ENCODE measurements around the gene LCN1. TPM values are rescaled to one million over a fixed set of nuclear protein-coding genes. Genes with fewer than 3 reads are reported as not detected.
A peak's percentile ranks its signal among the peaks of the same experiment; 100 is the strongest.

The LCN1 gene
- total and polyA plus RNA-seq, 2 of the 8 experiments (the other 6 are each of a cell fraction or from before 2014, with no cell fraction given), result not detected

DNA sequence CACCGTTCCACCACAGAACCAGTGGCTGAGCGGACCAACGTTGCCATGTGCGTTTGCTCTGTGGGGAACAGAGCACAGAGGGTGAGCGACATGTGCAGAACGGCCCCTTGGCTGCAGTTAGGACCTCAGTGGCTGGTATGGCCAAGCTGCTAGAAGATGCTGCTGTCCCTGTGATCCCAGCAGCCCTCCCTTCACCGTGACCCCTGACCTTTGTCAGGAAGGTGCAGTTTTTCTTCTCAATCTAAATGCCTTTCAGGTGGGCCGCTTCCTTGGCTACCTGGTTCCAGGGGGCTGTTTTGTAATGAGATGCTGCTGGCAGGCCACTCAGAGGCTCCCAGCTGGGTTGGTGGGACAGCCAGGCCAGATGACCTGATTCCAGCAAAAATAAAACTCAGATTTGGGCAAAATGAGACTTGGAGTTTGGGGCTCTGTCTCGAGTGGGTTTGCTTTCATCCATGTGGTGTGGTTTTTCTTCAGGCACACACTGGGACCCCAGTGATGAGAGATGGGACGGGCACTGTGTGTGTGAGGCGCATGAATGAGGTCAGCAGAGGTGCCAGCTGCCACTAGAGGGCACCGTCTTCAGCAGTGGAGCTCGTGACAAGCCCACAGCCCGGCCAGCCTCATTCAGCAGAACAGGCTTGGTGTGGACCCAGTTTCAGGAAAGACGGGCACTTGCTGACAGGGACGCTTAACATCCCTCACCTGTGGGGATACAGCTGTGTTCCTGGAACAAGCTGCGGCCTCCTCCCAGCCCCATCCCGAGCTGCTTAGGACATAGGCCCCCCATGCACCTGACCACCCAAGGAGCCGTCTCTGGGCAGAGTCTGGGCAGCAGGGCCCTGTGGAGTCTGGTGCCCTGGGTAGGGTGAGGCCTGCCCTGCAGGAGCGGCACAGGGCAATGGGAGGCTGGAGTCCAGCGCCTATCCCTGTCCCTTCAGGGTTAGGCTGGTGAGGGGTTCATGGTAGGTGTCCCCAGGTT, 16.7 kb upstream of the LCN1 start (continued):
- TF ChIP-seq, protein P1, sequence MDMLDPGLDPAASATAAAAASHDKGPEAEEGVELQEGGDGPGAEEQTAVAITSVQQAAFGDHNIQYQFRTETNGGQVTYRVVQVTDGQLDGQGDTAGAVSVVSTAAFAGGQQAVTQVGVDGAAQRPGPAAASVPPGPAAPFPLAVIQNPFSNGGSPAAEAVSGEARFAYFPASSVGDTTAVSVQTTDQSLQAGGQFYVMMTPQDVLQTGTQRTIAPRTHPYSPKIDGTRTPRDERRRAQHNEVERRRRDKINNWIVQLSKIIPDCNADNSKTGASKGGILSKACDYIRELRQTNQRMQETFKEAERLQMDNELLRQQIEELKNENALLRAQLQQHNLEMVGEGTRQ (IDR thresholded peaks at IDR 0.05; ENCODE audit: low read length), result no peak
- TF ChIP-seq BRCA1 (IDR thresholded peaks at IDR 0.05; ENCODE audit: low read depth, low read length) (no peak), SIN3A (conservative IDR thresholded peaks at IDR 0.05 in 1 of 2, IDR thresholded peaks at IDR 0.05 in 1 of 2; ENCODE audit: low read depth in 1 of 2, low read length in 2 of 2) (no peak), POLR2A (IDR thresholded peaks at IDR 0.05; ENCODE audit: control extremely low read depth in 1 of 2, low read depth in 2 of 2, low read length in 2 of 2) (no peak), ASH2L (IDR thresholded peaks at IDR 0.05; ENCODE audit: low read length) (no peak), MAFK (IDR thresholded peaks at IDR 0.05; ENCODE audit: low read depth, low read length) (no peak), NRF1 (IDR thresholded peaks at IDR 0.05; ENCODE audit: low read depth, low read length) (no peak), FOSL1 (IDR thresholded peaks at IDR 0.05; ENCODE audit: insufficient read depth, low read depth, low read length) (no peak), SP4 (IDR thresholded peaks at IDR 0.05; ENCODE audit: low read length) (no peak), CBX8 (IDR thresholded peaks at IDR 0.05; ENCODE audit: borderline replicate concordance, low read depth, low read length) (no peak), CHD2 (IDR thresholded peaks at IDR 0.05; ENCODE audit: low read length) (no peak), CHD1 (IDR thresholded peaks at IDR 0.05; ENCODE audit: low read depth, low read length) (no peak), EZH2 (IDR thresholded peaks at IDR 0.05; ENCODE audit: low read depth, low read length, severe bottlenecking) (no peak)
- TF ChIP-seq, protein P2, sequence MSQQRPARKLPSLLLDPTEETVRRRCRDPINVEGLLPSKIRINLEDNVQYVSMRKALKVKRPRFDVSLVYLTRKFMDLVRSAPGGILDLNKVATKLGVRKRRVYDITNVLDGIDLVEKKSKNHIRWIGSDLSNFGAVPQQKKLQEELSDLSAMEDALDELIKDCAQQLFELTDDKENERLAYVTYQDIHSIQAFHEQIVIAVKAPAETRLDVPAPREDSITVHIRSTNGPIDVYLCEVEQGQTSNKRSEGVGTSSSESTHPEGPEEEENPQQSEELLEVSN (IDR thresholded peaks at IDR 0.05), result no peak
- TF ChIP-seq, protein P3, sequence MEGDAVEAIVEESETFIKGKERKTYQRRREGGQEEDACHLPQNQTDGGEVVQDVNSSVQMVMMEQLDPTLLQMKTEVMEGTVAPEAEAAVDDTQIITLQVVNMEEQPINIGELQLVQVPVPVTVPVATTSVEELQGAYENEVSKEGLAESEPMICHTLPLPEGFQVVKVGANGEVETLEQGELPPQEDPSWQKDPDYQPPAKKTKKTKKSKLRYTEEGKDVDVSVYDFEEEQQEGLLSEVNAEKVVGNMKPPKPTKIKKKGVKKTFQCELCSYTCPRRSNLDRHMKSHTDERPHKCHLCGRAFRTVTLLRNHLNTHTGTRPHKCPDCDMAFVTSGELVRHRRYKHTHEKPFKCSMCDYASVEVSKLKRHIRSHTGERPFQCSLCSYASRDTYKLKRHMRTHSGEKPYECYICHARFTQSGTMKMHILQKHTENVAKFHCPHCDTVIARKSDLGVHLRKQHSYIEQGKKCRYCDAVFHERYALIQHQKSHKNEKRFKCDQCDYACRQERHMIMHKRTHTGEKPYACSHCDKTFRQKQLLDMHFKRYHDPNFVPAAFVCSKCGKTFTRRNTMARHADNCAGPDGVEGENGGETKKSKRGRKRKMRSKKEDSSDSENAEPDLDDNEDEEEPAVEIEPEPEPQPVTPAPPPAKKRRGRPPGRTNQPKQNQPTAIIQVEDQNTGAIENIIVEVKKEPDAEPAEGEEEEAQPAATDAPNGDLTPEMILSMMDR (IDR thresholded peaks at IDR 0.05; ENCODE audit: control extremely low read depth in 1 of 3, insufficient read depth in 1 of 3, low read depth in 1 of 3, low read length in 3 of 3), result peak in 2 of 3 experiments; percentile 70 to 92; a peak in 3 of 4 replicates

Measured in H1 (cell line).